Naive B cell (primary cell): ENCODE results near the gene ESPL1. TPM values are rescaled to one million over a fixed set of nuclear protein-coding genes. Genes with fewer than 3 reads are reported as not detected.

Experiments used
- ATAC-seq, 2 donors: fragments of 150-1000 bp; cut with Tn5 transposase; 2 replicates each; pipeline ENCODE4 v1.10.0; 2021; ENCODE audit warnings: low read depth in 2 of 2, mild to moderate bottlenecking in 2 of 2, moderate library complexity in 2 of 2
- DNase-seq: peaks from one replicate; pipeline ENCODE4 v3.0.0; 2022
- H3K27ac Mint-ChIP-seq, 6 donors: one replicate each; pipeline ENCODE4 v1.8.0; 2020 to 2022; ENCODE audit warnings: mild to moderate bottlenecking in 6 of 6, mixed read lengths in 6 of 6, moderate library complexity in 5 of 6, inconsistent platforms in 2 of 6
- H3K27me3 Mint-ChIP-seq, 3 donors: one replicate each; pipeline ENCODE4 v1.8.0; 2021 to 2022; ENCODE audit warnings: mixed read lengths in 3 of 3, mild to moderate bottlenecking in 1 of 3
- H3K36me3 Mint-ChIP-seq, 2 donors: one replicate each; pipeline ENCODE4 v1.8.0; 2020 to 2022; ENCODE audit warnings: mixed read lengths in 2 of 2, inconsistent platforms in 1 of 2, mild to moderate bottlenecking in 1 of 2
- H3K4me1 Mint-ChIP-seq, 3 donors: one replicate each; pipeline ENCODE4 v1.8.0; 2020 to 2022; ENCODE audit warnings: mixed read lengths in 3 of 3, inconsistent platforms in 1 of 3, mild to moderate bottlenecking in 1 of 3, moderate library complexity in 1 of 3
- H3K4me3 Mint-ChIP-seq, 8 donors: one replicate each; pipeline ENCODE4 v1.8.0; 2020 to 2022; ENCODE audit warnings: mild to moderate bottlenecking in 8 of 8, mixed read lengths in 8 of 8, moderate library complexity in 8 of 8, inconsistent platforms in 2 of 8
- H3K9me3 Mint-ChIP-seq, 7 donors: one replicate each; pipeline ENCODE4 v1.8.0; 2020 to 2022; ENCODE audit warnings: mixed read lengths in 7 of 7, mild to moderate bottlenecking in 5 of 7, inconsistent platforms in 2 of 7, moderate library complexity in 1 of 7
- polyA plus RNA-seq, 6 donors: library from polyadenylated mRNA; unstranded; fragments of 300-500 nt; fragmentation: Illumina TruSeq; gene quantifications; one replicate each; pipeline ENCODE4 v1.2.3, GENCODE V29; 2021; ENCODE audit warnings: low read depth in 6 of 6

The ESPL1 gene
- polyA plus RNA-seq, 6 donors from 2014 or later, result 0.12 to 0.40 (median 0.23) TPM; not detected in 3

DNA sequence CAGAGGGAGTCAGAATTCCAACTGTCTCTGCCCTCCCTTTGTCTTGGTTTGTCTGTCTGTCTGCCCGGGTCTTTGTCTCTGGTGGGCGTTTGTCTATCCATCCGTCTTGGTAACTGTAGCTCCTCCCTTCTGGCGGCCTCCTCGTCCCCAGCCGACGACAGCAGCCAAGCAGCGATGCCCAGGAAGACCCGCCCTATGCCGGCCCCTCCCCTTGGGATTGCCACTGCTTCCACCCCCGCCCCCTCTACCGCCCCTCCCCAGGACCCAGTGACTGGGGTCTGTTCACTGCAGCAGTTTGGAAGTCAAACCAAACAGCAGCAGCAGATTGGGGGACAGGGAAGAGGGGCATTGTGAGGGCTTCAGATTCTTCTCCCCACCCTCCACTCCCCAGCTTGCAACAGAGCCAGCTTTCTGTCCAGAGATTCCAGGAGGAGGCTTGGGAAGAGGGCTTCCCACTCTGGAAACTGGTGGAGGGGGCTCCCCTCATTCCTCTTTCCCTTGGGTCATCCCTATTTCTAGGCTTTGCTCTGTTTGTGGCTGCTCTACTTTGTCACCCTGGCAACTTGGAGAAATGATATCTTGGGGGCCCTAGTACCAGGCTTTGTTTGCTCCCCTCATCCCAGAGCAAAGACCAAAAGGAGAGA, 33.7 kb upstream of the ESPL1 start:
- no peaks in the 10 kb centered on the region for H3K9me3 Mint-ChIP-seq
- no peaks in the 10 kb centered on the region for H3K36me3 Mint-ChIP-seq
- no peak for ATAC-seq
- no peak for DNase-seq
- H3K27ac Mint-ChIP-seq, result peak overlapping the region in 1 of 6 donors; percentile 33
- peaks cover 38 to 45% (median 42%) of the 10 kb centered on the region in 3 donors for H3K4me1 Mint-ChIP-seq
- H3K4me3 Mint-ChIP-seq, result peak overlapping the region in 3 of 8 donors; percentile 16 to 65 (median 41)
- H3K27me3 Mint-ChIP-seq, result peaks cover 0 to 20% (median 16%) of the 10 kb centered on the region in 3 donors

- DNase-seq (no peak), ATAC-seq (no peak)
- Mint-ChIP-seq H3K4me1 (peaks cover 31 to 46% (median 43%) of the 10 kb centered on the region in 3 donors), H3K4me3 (no peak overlapping the region), H3K9me3 (no peaks in the 10 kb centered on the region), H3K27ac (no peak overlapping the region), H3K27me3 (peaks cover 0 to 20% (median 16%) of the 10 kb centered on the region in 3 donors), H3K36me3 (no peaks in the 10 kb centered on the region)
These were observed 32.9 kb upstream of the ESPL1 start for GRCh38 chr12:53235164-53235563.

GRCh38 chr12:53235742-53236442, 32.2 kb upstream of the ESPL1 start:
- H3K4me1 Mint-ChIP-seq, result peaks cover 33 to 49% (median 47%) of the 10 kb centered on the region in 3 donors

GRCh38 chr12:53236443-53237111, 31.5 kb upstream of the ESPL1 start:
- peak overlapping the region in 5 of 8 donors; percentile 3 to 63 (median 43) for H3K4me3 Mint-ChIP-seq

More at GRCh38 chr12:53235742-53236442, 32.2 kb upstream of the ESPL1 start:
- DNase-seq (no peak), ATAC-seq (no peak)
- Mint-ChIP-seq H3K27ac (peak overlapping the region in 4 of 6 donors; percentile 52 to 73 (median 64)), H3K4me3 (peak overlapping the region in 4 of 8 donors; percentile 25 to 63 (median 48)), H3K27me3 (peaks cover 0 to 20% (median 16%) of the 10 kb centered on the region in 3 donors), H3K36me3 (no peaks in the 10 kb centered on the region), H3K9me3 (no peaks in the 10 kb centered on the region)

GRCh38 chr12:53239643-53240258, 28.3 kb upstream of the ESPL1 start:
- ATAC-seq (no peak), DNase-seq (no peak)
- H3K4me1 Mint-ChIP-seq, result peaks cover 27 to 44% (median 43%) of the 10 kb centered on the region in 3 donors
- H3K27ac Mint-ChIP-seq, result peak overlapping the region in 2 of 6 donors; percentile 54 to 76
- H3K36me3 Mint-ChIP-seq, result no peaks in the 10 kb centered on the region
- H3K9me3 Mint-ChIP-seq, result no peaks in the 10 kb centered on the region
- H3K4me3 Mint-ChIP-seq, result no peak overlapping the region
- H3K27me3 Mint-ChIP-seq, result peaks cover 3 to 18% (median 14%) of the 10 kb centered on the region in 3 donors

More at GRCh38 chr12:53236443-53237111, 31.5 kb upstream of the ESPL1 start:
- H3K36me3 Mint-ChIP-seq, result no peaks in the 10 kb centered on the region
- H3K9me3 Mint-ChIP-seq, result no peaks in the 10 kb centered on the region
- H3K4me1 Mint-ChIP-seq, result peaks cover 40 to 56% (median 52%) of the 10 kb centered on the region in 3 donors
- no peak for DNase-seq
- peak overlapping the region in 3 of 6 donors; percentile 3 to 59 (median 52) for H3K27ac Mint-ChIP-seq
- ATAC-seq, result peak; percentile 63 to 69
- peaks cover 0 to 25% (median 16%) of the 10 kb centered on the region in 3 donors for H3K27me3 Mint-ChIP-seq

- Mint-ChIP-seq H3K36me3 (no peaks in the 10 kb centered on the region), H3K4me1 (peaks cover 11 to 27% (median 27%) of the 10 kb centered on the region in 3 donors), H3K27ac (peak overlapping the region in 1 of 6 donors; percentile 13), H3K9me3 (no peaks in the 10 kb centered on the region), H3K27me3 (peaks cover 3 to 18% (median 14%) of the 10 kb centered on the region in 3 donors), H3K4me3 (no peak overlapping the region)
- ATAC-seq (no peak), DNase-seq (no peak)
These were observed 26.3 kb upstream of the ESPL1 start for GRCh38 chr12:53241623-53242412.

DNA sequence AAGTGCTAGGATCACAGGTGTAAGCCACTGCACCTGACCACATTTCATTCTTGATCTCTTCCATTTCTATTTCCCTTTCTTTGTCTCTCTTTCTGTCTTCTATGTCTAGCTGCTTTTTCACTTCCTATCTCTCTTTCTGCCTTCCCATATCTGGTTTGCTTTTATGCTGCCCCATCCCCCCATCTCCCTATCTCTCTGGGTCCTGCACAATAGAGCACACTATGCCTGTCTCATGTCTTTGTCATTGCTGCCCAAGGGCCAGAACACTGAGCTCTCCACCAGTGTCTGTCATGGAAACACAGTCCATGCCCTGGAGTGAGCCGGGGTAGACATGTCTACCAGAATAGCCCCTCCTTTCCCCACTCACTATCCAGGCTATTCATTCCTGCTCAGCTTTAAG, 23.8 kb upstream of the ESPL1 start:
- Mint-ChIP-seq H3K27me3 (peaks cover 3 to 18% (median 14%) of the 10 kb centered on the region in 3 donors), H3K9me3 (no peaks in the 10 kb centered on the region), H3K36me3 (no peaks in the 10 kb centered on the region), H3K4me3 (no peak overlapping the region), H3K4me1 (peaks cover 9 to 24% (median 20%) of the 10 kb centered on the region in 3 donors), H3K27ac (no peak overlapping the region)
- DNase-seq, result no peak
- ATAC-seq, result no peak

DNA sequence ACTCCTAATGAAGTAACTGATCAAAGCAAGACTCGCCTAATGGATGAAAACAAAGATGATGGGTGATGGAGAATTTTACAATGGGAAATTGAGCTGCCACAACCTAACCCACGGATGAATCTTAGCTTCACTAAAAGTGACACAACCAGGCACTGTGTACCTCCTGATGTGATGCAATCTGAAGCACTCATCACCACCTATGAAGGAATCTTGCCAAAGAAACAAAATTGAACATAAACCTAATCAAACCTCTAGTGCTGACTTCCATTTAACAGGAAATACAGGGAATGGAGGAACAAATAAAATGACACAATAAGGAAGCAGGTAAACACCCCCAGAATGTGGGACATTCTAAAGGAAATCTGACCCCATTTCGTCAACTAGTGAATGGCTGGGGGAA, 22.8 kb upstream of the ESPL1 start:
- Mint-ChIP-seq H3K27me3 (peaks cover 3 to 18% (median 14%) of the 10 kb centered on the region in 3 donors), H3K27ac (no peak overlapping the region), H3K4me3 (no peak overlapping the region), H3K36me3 (no peaks in the 10 kb centered on the region), H3K4me1 (peaks cover 9 to 19% (median 15%) of the 10 kb centered on the region in 3 donors), H3K9me3 (no peaks in the 10 kb centered on the region)
- ATAC-seq (no peak), DNase-seq (no peak)

DNA sequence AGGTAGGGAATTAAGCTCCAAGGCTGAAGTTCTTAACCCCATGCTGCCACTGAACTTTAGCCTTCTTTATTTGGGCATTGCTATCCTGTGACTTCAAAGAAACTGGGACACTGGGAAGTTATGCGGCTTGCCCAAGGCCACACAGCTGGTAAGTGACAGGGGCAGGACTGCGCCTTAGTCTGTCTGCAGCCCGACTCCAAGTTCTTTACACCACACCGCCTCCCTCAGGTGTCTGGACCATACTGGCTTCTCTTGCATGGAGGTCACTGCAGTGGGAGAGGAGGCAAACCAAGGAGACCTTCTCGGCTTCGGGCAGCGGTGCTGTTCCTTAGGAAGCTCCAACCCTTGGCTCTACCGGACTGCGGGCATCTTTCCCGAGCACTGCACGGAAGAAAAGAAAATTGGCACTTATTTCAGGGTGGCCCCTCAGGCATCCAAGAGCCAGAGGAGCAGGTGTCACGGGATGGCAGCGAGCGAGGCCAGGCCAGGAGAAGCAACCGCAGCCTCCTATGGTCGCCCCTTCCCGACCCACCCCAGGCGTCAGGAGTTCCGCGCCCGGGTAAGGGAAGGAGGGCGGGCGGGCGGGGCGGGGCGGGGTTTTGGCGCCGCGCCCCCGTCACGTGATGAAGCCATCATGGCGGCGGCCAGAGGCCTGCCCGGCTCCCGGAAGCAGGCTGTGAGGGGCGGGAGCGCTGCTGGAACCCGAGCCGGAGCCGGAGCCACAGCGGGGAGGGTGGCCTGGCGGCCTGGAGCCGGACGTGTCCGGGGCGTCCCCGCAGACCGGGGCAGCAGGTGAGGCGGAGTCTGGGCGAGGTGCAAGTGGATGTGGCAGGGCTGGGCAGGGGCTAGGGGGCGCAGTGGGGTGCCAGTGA, 16.4 kb upstream of the ESPL1 start:
- Mint-ChIP-seq H3K36me3 (peaks cover 0 to 9% of the 10 kb centered on the region in 2 donors), H3K4me1 (peaks cover 37 to 50% (median 48%) of the 10 kb centered on the region in 3 donors), H3K27ac (peak overlapping the region; percentile 90 to 98 (median 94)), H3K9me3 (no peaks in the 10 kb centered on the region), H3K27me3 (no peaks in the 10 kb centered on the region), H3K4me3 (peak overlapping the region; percentile 94 to 98 (median 96))
- DNase-seq, result peak; percentile 72
- peak; percentile 67 to 73 for ATAC-seq

DNA sequence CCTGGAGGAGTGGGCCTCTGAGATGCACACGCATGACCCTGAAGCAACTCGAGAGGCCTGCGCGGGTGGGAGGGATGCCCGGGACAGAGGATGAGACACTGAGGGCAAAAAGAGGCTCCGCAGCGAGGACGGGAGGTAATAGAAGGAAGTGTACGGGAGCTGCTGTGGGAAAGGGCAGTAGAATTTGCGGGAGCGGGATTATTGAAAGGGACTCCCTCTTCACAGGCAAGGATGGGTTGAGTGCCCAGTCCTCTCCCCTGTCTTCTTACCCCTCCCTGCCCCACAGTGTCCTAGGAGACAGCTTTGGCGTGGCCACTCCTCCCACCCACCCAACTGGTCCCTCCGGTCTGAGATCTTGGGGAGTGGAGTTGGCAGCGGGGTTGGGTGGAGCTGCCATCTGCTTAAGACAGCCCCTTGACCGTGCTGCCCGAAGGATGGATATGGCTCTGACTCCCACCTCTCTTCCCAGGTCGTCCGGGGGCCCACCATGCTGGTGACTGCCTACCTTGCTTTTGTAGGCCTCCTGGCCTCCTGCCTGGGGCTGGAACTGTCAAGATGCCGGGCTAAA, 15.7 kb upstream of the ESPL1 start:
- H3K27me3 Mint-ChIP-seq, result no peaks in the 10 kb centered on the region
- peaks cover 37 to 52% (median 48%) of the 10 kb centered on the region in 3 donors for H3K4me1 Mint-ChIP-seq
- H3K36me3 Mint-ChIP-seq, result peaks cover 0 to 9% of the 10 kb centered on the region in 2 donors
- peak overlapping the region; percentile 94 to 98 (median 96) for H3K4me3 Mint-ChIP-seq
- H3K27ac Mint-ChIP-seq, result peak overlapping the region; percentile 90 to 96 (median 93)
- no peaks in the 10 kb centered on the region for H3K9me3 Mint-ChIP-seq
- ATAC-seq (no peak), DNase-seq (no peak)

- DNase-seq, result no peak
- Mint-ChIP-seq H3K36me3 (peaks cover 0 to 9% of the 10 kb centered on the region in 2 donors), H3K9me3 (no peaks in the 10 kb centered on the region), H3K4me3 (peak overlapping the region; percentile 18 to 98 (median 96)), H3K4me1 (peaks cover 43 to 60% (median 54%) of the 10 kb centered on the region in 3 donors), H3K27ac (peak overlapping the region in 5 of 6 donors; percentile 25 to 92 (median 47)), H3K27me3 (no peaks in the 10 kb centered on the region)
- no peak for ATAC-seq
These were observed 14.8 kb upstream of the ESPL1 start for GRCh38 chr12:53253298-53253697.
